ENCODE data around the gene RRAS2.

DNA sequence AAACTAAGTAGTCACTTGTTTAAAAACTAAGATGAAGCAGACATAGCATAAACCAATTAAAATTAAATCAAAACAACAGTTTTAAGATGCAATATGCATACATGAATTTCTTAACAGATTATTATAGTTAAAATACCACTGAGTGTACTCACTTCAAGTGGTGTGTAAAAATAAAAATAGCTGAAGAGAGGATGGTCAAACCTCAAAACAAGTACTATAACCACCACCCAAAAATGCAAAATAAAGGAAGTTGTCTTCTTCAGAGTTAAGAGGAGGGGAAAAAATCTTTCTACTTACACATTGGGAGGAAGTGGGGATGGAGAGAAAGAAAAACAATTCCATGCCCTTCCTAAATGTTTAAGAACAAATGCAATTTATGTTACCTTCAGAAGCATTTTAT is 31.9 kb downstream of the RRAS2 start:
- no peak for TF ChIP-seq POLR2A (IDR thresholded peaks at IDR 0.05)
- TF ChIP-seq, protein P1, sequence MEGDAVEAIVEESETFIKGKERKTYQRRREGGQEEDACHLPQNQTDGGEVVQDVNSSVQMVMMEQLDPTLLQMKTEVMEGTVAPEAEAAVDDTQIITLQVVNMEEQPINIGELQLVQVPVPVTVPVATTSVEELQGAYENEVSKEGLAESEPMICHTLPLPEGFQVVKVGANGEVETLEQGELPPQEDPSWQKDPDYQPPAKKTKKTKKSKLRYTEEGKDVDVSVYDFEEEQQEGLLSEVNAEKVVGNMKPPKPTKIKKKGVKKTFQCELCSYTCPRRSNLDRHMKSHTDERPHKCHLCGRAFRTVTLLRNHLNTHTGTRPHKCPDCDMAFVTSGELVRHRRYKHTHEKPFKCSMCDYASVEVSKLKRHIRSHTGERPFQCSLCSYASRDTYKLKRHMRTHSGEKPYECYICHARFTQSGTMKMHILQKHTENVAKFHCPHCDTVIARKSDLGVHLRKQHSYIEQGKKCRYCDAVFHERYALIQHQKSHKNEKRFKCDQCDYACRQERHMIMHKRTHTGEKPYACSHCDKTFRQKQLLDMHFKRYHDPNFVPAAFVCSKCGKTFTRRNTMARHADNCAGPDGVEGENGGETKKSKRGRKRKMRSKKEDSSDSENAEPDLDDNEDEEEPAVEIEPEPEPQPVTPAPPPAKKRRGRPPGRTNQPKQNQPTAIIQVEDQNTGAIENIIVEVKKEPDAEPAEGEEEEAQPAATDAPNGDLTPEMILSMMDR (IDR thresholded peaks at IDR 0.05) = no peak
